ENCODE data around the gene HINT1.
"Not testable (repeated sequence)": the region's sequence is repeated elsewhere in the genome, so short reads cannot be mapped to it uniquely, and the experiment has no call there.

Gene HINT1

DNA sequence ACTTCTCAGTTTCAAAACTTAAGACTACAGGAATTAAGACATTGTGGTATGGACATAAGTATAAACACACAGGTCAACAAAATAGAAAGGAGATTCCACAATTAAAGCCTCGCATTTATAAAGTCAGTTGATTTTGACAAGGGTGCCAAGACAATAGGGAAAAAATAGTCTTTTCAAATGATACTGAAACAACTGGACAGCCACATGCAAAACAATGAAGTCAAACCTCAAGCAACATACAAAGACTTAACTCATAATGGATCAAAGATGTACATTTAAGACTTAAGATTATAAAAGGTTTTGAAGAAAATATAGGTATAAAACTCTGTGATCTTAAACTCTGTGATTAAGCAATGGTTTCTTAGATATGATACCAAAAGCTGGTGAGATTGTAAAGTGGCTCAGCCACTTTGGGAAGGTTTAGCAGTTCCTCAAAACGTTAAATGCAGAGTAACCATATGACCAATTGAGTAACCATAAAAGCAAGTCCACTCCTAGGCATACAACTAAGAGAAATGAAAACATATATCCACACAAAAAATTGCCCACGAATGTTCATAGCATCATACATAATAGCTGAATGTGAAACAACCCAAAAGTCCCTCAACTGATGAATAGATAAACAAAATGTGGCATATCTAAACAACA is 22.0 kb downstream of the HINT1 start:
- H3K9ac ChIP-seq (ENCODE audit: low read depth, low read length): no peak overlapping the region
- no peak overlapping the region for H3K4me3 ChIP-seq (ENCODE audit: low read depth, low read length)
- no peaks in the 10 kb centered on the region for H3K4me1 ChIP-seq (ENCODE audit: control insufficient read depth, insufficient read depth, low read length)
- H3K27me3 ChIP-seq (ENCODE audit: control insufficient read depth, insufficient read depth, low read length): no peaks in the 10 kb centered on the region
- no peaks in the 10 kb centered on the region for H3K9me3 ChIP-seq (ENCODE audit: control insufficient read depth, insufficient read depth, low read length)
- no peaks in the 10 kb centered on the region for H3K36me3 ChIP-seq (ENCODE audit: control insufficient read depth, insufficient read depth, low read length)

DNA sequence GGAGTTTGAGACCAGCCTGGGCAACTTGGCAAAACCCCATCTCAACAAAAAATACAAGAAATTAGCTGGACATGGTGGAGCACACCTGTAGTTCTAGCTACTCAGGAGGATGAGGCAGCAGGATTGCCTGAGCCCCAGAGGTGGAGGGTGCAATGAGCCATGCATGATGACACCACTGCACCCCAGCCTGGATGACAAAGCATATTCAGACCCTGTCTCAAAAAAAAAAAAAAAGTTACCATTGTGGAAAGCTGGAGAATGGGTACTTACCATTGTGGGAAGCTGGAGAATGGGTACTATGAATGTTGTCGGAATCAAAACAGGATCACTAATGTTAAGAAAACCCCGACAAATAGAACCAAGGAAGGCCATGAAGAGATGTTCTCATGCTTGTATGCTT is 25.7 kb downstream of the HINT1 start:
- Histone ChIP-seq H3K4me3 (ENCODE audit: low read depth, low read length) (no peak overlapping the region), H3K36me3 (ENCODE audit: control insufficient read depth, insufficient read depth, low read length) (no peaks in the 10 kb centered on the region), H3K9ac (ENCODE audit: low read depth, low read length) (no peak overlapping the region), H3K27me3 (ENCODE audit: control insufficient read depth, insufficient read depth, low read length) (no peaks in the 10 kb centered on the region), H3K4me1 (ENCODE audit: control insufficient read depth, insufficient read depth, low read length) (no peaks in the 10 kb centered on the region), H3K9me3 (ENCODE audit: control insufficient read depth, insufficient read depth, low read length) (no peaks in the 10 kb centered on the region)

DNA sequence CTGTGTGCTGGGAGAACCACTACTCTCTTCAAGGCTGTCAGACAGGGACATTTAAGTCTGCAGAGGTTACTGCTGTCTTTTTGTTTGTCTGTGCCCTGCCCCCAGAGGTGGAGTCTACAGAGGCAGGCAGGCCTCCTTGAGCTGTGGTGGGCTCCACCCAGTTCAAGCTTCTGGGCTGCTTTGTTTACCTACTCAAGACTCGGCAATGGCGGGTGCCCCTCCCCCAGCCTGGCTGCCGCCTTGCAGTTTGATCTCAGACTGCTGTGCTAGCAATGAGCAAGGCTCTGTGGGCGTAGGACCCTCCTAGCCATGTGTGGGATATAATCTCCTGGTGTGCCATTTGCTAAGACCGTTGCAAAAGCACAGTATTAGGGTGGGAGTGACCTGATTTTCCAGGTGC is 26.6 kb downstream of the HINT1 start:
- not testable (repeated sequence) for H3K36me3 ChIP-seq (ENCODE audit: control insufficient read depth, insufficient read depth, low read length); H3K9me3 ChIP-seq (ENCODE audit: control insufficient read depth, insufficient read depth, low read length); H3K27me3 ChIP-seq (ENCODE audit: control insufficient read depth, insufficient read depth, low read length)

DNA sequence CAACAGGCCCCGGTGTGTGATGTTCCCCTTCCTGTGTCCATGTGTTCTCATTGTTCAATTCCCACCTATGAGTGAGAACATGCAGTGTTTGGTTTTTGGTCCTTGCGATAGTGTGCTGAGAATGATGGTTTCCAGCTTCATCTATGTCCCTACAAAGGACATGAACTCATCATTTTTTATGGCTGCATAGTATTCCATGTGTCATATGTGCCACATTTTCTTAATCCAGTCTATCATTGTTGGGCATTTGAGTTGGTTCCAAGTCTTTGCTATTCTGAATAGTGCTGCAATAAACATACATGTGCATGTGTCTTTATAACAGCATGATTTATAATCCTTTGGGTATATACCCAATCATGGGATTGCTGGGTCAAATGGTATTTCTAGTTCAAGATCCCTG is 32.0 kb downstream of the HINT1 start:
- H3K36me3 ChIP-seq (ENCODE audit: control insufficient read depth, insufficient read depth, low read length): not testable (repeated sequence)

More for the DNA sequence above, 26.6 kb downstream of the HINT1 start:
- H3K4me1 ChIP-seq (ENCODE audit: control insufficient read depth, insufficient read depth, low read length); H3K4me3 ChIP-seq (ENCODE audit: low read depth, low read length); H3K9ac ChIP-seq (ENCODE audit: low read depth, low read length): not testable (repeated sequence)

DNA sequence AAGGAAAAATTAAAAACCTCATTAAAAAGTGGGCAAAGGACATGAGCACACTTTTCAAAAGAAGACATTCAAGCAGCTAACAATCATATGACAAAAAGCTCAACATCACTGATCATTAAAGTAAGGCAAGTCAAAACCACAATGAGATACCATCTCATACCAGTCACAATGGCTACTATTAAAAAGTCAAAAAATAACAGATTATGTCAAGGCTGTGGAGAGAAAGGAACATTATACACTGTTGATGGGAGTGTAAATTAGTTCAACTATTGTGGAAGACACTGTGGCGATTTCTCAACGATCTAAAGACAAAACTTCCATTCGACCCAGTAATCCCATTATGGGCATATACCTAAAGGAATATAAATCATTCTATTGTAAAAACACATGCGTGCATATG is 35.8 kb downstream of the HINT1 start:
- no peaks in the 10 kb centered on the region for H3K4me1 ChIP-seq (ENCODE audit: control insufficient read depth, insufficient read depth, low read length)
- no peaks in the 10 kb centered on the region for H3K36me3 ChIP-seq (ENCODE audit: control insufficient read depth, insufficient read depth, low read length)
- no peaks in the 10 kb centered on the region for H3K9me3 ChIP-seq (ENCODE audit: control insufficient read depth, insufficient read depth, low read length)
- no peak overlapping the region for H3K4me3 ChIP-seq (ENCODE audit: low read depth, low read length)
- H3K27me3 ChIP-seq (ENCODE audit: control insufficient read depth, insufficient read depth, low read length): no peaks in the 10 kb centered on the region
- H3K9ac ChIP-seq (ENCODE audit: low read depth, low read length): no peak overlapping the region

More for the DNA sequence above, 32.0 kb downstream of the HINT1 start:
- not testable (repeated sequence) for H3K27me3 ChIP-seq (ENCODE audit: control insufficient read depth, insufficient read depth, low read length); H3K4me1 ChIP-seq (ENCODE audit: control insufficient read depth, insufficient read depth, low read length); H3K4me3 ChIP-seq (ENCODE audit: low read depth, low read length); H3K9ac ChIP-seq (ENCODE audit: low read depth, low read length); H3K9me3 ChIP-seq (ENCODE audit: control insufficient read depth, insufficient read depth, low read length)

DNA sequence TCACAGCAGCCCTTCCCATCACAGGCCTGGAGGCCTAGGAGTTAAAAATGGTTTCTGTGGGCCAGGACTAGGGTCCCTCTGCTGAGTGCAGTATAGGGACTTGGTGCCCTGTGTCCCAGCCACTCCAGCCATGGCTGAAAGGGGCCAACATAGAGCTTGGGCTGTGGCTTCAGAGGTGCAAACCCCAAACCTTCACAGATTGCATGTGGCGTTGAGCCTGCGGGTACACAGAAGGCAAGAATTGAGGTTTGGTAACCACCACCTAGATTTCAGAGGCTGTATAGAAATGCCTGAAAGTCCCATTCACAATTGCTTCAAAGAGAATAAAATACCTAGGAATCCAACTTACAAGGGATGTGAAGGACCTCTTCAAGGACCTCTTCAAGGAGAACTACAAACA is 37.8 kb downstream of the HINT1 start:
- not testable (repeated sequence) for H3K9ac ChIP-seq (ENCODE audit: low read depth, low read length); H3K27me3 ChIP-seq (ENCODE audit: control insufficient read depth, insufficient read depth, low read length); H3K4me1 ChIP-seq (ENCODE audit: control insufficient read depth, insufficient read depth, low read length); H3K9me3 ChIP-seq (ENCODE audit: control insufficient read depth, insufficient read depth, low read length); H3K36me3 ChIP-seq (ENCODE audit: control insufficient read depth, insufficient read depth, low read length); H3K4me3 ChIP-seq (ENCODE audit: low read depth, low read length)

DNA sequence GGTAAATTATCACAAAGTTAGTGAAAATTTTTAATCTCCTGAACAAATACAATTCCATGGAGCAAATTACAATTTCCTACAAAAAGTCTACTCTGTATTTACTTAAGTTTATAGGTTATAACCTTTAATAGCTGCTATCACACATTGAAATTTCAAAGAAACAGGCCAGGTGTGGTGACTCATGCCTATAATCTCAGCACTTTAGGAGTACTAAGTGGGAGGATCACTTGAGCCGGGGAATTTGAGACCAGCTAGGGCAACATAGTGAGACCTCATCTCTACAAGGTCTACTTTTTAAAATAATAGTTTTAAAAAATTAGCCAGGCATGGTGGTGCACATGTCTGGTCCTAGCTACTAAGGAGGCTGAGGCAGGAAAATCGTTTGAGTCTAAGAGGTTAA is 50.3 kb downstream of the HINT1 start:
- Histone ChIP-seq H3K27me3 (ENCODE audit: control insufficient read depth, insufficient read depth, low read length) (no peaks in the 10 kb centered on the region), H3K36me3 (ENCODE audit: control insufficient read depth, insufficient read depth, low read length) (no peaks in the 10 kb centered on the region), H3K9me3 (ENCODE audit: control insufficient read depth, insufficient read depth, low read length) (no peaks in the 10 kb centered on the region), H3K4me1 (ENCODE audit: control insufficient read depth, insufficient read depth, low read length) (no peaks in the 10 kb centered on the region), H3K4me3 (ENCODE audit: low read depth, low read length) (no peak overlapping the region), H3K9ac (ENCODE audit: low read depth, low read length) (no peak overlapping the region)

- H3K4me3 ChIP-seq (ENCODE audit: low read depth, low read length): no peak overlapping the region
- H3K36me3 ChIP-seq (ENCODE audit: control insufficient read depth, insufficient read depth, low read length): no peaks in the 10 kb centered on the region
- no peaks in the 10 kb centered on the region for H3K4me1 ChIP-seq (ENCODE audit: control insufficient read depth, insufficient read depth, low read length)
- H3K27me3 ChIP-seq (ENCODE audit: control insufficient read depth, insufficient read depth, low read length): no peaks in the 10 kb centered on the region
- H3K9ac ChIP-seq (ENCODE audit: low read depth, low read length): no peak overlapping the region
- no peaks in the 10 kb centered on the region for H3K9me3 ChIP-seq (ENCODE audit: control insufficient read depth, insufficient read depth, low read length)
Measured at GRCh38 chr5:131112424-131112823, 52.6 kb downstream of the HINT1 start.

DNA sequence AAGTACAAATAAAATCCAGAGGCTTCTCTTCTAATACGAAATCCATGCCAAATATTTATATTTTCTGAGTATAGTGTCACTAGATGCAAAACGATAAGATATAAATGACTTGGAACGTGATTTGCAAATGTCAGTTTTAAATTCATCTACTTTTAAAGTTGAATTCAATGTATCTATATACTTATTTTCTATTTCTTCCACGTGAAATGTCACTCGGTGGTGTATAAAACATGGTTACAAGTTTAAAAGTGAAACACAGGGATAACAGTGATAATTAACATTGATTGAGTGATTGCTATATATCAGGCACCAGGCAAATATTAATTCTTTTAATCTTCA is 54.8 kb downstream of the HINT1 start:
- Histone ChIP-seq H3K36me3 (ENCODE audit: control insufficient read depth, insufficient read depth, low read length) (no peaks in the 10 kb centered on the region), H3K27me3 (ENCODE audit: control insufficient read depth, insufficient read depth, low read length) (no peaks in the 10 kb centered on the region), H3K4me3 (ENCODE audit: low read depth, low read length) (no peak overlapping the region), H3K9ac (ENCODE audit: low read depth, low read length) (no peak overlapping the region), H3K4me1 (ENCODE audit: control insufficient read depth, insufficient read depth, low read length) (no peaks in the 10 kb centered on the region), H3K9me3 (ENCODE audit: control insufficient read depth, insufficient read depth, low read length) (no peaks in the 10 kb centered on the region)

GRCh38 chr5:131109540-131110255 is 55.4 kb downstream of the HINT1 start:
- H3K9ac ChIP-seq (ENCODE audit: low read depth, low read length): no peak overlapping the region
- no peaks in the 10 kb centered on the region for H3K4me1 ChIP-seq (ENCODE audit: control insufficient read depth, insufficient read depth, low read length)
- no peak overlapping the region for H3K4me3 ChIP-seq (ENCODE audit: low read depth, low read length)
- H3K27me3 ChIP-seq (ENCODE audit: control insufficient read depth, insufficient read depth, low read length): no peaks in the 10 kb centered on the region
- no peaks in the 10 kb centered on the region for H3K36me3 ChIP-seq (ENCODE audit: control insufficient read depth, insufficient read depth, low read length)
- H3K9me3 ChIP-seq (ENCODE audit: control insufficient read depth, insufficient read depth, low read length): no peaks in the 10 kb centered on the region
